Measurements from ENCODE around the gene IMMP2L.

IMMP2L gene

DNA sequence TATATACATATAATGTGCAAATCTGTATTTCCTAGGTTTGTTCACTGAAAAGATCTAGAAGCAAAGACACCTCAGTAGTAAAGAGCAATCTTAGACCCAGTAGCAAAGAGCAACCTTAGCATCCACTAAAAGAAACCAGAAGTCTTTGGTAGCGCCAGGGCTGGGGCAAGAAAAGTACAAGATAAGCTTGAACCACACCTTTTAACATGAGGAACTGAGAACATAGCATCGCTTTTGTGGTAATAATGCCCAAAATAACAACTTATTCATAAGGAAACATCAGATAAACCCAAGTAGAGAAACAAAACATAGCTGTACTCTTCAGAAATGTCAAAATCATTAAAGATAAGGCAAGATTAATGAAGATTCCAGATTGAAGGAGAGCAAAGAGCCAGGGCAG lies 173.4 kb downstream of the IMMP2L start:
- no peak for DNase-seq

DNA sequence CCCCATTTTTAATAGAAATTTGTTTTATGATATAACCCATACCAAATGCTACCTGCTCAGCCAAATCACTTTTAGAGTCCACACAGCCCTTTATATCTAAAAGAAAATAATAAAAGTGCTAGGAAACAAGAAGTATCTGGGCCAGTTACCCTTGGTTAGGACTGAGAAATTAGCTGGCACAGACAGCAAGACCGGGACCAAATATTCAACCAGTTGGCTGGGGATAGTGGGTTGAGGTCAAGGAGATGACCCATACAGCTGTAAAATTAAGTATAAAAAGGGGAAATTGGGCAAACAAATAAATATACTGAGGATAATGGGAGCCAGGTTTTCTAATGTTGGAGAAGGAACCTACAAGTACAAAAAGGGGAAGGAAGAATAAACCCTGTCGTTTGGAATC lies 174.3 kb downstream of the IMMP2L start:
- DNase-seq, result no peak

DNA sequence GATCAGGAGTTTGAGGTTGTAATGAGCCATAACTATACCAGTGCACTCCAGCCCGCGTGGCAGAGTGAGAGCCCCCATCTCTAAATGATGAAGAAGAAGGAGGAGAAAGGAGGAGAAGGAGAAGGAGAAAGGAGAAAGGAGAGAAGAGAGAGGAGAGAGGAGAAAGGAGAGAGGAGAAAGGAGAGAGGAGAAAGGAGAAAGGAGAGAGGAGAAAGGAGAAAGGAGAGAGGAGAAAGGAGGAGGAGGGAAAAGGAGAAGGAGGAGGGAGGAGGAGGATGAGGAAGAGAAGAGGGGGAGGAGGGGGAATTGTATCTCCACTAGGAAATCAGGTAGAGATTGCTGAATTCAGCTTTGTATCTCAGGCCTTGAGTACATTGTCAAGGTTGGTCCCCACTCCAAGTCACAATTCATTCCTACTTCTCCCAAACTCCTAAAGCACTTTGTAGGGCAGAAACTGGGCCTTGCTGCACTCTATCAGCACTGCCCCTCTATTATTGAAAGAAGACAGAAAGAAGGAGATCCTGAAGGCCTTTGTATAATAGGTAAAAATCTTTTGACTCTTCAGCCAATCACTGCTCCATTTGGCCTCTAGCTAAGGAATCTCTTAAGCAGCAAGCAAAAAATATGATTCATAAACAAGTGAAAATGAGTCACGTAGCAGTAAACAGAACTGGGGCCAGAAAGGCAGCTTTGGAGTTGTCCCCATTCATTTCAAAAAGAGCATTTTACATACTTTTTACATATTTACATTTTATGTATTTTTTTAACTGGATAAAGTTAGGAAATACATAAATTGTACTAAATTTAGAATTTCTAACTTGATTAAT lies 178.0 kb downstream of the IMMP2L start:
- no peak for DNase-seq

DNA sequence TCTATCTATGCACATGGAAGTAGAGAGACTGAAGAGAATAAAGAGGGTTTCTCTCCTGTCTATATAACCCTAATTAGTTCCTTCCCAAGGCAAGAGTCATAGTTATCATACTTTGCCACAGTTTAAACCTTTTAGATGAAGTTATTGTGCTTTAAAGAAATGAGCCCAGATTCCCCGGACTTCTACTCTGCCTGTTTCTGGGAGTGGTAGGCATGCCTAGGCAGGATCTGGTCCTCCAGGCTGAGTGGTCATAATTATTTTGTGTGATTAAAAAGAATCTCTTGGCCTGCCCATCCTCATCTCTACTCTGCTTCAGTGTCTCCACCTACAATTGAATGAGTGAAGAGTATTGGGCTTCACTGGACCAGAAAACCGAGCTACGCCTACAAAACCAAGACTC lies 179.2 kb downstream of the IMMP2L start:
- no peak for DNase-seq

DNA sequence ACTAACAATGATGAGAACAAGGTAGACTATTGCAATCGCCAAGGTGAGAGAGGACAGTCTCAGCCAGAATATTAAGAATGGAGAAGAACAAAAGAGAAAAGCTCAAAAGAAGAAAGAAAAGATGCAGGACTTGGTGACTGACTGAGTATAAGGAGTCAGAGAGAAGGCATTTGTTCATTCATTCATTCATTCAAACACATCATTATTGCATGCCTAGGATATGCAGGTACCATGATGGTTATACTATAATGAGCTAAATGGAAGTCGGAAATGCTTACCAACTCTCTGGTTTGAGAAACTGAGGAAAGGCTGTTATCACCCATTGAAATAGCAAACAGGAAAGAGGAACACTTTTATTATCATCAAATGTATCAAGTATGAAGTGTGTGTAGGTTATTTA lies 180.7 kb downstream of the IMMP2L start:
- no peak for DNase-seq

DNA sequence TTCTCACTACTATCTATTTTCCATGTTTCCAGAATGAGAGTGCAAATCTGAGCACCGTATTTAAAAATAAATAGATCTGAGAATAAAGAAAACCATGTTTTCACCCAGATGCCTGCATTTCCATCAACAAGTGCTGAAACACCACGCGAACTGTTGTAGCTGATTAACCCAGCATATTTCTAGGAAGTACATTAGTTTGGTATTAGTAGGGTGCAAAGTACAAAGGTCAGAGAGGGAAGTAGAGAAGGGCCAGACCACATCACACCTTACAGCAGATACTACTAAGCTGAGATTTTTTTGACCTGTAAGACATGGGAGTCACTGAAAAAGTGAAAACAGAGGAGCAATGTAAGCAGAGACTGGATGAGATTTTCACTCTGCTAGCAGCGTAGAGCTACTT lies 181.3 kb downstream of the IMMP2L start:
- DNase-seq, result no peak

DNA sequence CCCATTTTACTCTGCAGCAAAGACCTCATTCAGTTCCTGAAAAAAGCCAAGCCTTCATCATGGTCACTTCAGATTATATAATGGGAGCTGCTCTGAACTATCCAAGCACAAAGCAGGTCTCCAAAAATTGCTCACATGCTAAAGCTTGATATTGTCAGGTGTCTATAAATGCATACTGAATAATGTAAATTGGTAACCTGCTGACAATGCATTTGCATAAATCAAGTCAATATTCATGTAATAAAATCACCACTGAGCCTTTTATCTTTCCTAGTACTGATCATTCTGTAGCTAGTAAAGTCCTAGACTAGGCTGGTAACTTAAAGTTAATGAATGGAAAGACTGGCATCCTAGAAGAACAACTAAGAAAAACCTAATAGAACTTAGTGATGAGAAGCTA lies 188.3 kb downstream of the IMMP2L start:
- no peak for DNase-seq

DNA sequence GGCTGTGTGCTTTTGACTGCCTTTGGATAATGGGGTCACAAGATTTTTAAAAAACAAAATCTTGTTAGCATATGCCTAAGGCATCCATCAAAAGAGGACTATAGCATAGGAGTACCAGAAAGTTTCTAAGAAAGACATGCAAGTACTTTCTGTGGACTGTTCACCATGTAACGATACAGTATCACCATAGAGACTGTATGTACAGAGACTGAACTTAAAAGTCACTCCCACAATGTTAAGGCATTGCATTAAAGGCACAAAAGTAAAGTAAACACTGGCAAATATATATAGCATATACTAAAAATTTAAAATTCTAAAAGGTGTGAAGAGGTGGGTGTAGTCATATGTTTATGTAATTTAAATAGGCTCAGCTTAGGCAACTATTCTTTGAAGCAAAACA lies 190.9 kb downstream of the IMMP2L start:
- DNase-seq, result no peak

DNA sequence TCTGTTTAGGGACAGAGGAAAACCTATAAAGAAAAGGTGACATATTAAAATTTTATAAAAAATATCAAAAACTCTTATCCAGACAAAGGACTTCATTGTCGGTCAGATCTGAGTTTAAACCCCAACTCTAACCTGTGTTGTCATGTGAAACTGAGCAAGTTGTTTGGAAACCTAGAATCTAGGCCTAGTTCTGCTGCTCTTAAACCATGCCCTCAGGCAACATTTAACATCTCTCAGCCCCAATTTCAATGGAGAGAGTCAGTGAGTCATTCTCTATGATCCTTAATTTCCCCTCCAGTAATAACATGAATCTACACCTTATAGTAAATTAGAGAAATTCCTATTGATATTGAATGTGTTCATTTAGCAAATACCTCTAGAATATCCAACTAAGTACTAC lies 192.3 kb downstream of the IMMP2L start:
- no peak for DNase-seq

DNA sequence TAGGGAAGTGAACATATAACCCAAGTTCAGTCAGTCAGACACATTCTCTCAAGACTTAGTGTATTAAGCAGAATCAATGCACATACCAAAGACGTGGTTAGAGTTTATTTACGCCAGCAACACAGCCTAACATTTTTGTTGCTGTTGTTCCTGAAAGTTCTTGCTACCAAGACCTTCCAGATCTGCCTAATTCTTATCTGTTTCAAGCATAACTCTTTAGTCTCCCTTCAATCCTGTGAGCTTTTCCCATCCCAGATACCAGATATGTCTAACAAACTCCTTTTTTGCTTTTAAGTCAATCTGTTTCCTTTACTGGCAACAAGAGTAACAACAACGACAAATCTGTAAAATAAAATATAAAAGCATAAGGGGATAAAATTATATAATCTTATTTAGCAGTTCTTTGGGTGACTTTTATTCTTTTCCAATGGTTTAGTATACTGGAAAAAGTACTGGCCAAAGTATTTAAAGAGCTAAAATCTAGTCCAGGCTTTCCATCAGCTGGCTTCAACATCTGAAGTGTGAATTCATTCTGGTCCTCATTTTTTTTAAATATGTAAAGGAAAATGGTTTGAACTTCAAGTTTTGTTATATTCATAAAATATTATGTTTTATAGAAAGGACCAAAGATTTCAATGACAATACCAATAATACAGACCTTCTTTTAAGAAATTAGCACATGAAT lies 193.8 kb downstream of the IMMP2L start:
- DNase-seq, result no peak

DNA sequence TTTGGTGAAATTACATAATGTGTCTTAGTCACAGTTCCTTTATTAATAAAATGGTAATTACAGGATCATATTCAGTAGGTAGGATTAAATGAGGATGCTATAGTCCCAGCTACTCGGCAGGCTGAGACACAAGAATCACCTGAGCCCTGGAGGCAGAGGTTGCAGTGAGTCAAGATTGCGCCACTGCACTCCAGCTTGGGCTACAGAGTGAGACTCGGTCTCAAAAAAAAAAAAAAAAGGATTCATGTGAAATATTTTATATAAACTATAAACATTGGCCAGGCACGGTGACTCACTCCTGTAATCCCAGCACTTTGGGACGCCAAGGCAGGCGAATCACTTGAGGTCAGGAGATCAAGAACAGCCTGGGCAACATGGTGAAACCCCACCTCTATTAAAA lies 197.9 kb downstream of the IMMP2L start:
- DNase-seq, result no peak

DNA sequence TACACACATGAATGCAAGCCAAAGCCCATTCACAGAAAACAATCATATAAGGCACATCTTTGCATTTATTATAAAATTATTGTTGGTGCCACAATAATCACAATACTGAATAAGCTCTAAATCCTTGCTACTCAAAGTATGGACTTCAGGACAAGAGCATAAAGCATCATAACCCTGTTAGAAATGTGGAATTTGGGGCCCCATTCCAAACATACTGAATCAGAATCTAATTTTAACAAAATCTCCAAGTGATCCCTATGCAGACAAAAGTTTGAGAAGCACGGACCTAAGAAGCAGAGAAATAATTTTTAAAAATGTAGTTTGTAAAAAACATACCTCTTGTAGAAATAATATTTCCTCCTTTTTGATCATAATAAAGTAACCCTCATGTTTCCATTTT lies 199.2 kb downstream of the IMMP2L start:
- DNase-seq, result no peak

DNA sequence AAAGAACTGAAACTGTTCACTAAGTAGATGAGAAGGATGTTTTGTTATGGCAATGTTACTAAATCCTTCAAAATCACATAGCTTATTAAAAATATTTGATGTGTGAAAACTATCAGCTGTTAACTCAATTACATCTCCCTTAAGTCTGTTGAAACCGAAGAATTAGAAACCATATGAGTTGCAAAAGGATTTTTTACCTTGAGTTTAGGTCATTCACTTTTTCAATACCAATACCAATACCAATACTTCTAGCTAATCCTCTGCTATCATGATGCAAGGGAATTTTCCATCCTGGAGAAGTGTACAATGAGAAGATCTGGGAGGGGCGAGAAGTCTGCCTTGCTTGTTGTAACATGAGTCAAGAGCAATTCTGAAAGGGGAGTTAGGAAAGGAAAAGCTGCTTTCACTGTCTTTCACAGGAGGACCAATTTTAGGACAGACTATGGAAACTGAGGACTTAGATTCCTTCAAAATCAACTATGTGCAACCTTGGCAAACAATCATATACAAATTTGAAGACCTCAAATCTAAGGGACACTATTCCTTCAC lies 199.7 kb downstream of the IMMP2L start:
- DNase-seq, result no peak

DNA sequence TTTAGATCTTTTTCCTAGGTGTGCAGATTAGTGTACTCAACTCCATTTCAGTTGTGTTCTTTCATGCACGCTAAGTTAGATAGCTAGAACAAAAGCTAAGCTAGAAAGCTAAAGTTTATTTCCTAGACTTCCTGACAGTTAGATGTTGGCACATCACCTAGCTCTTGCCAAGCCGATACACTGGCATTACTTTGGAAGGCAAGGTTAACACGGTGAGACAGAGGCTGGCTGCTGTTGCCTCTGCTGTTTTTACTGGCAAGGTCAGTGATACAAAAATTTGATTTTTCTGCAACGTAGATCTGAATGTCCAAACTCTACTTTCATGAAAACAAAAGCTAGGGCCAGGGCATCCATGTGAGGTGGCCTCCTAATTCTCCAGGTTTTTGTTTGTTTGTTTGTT lies 203.4 kb downstream of the IMMP2L start:
- no peak for DNase-seq

DNA sequence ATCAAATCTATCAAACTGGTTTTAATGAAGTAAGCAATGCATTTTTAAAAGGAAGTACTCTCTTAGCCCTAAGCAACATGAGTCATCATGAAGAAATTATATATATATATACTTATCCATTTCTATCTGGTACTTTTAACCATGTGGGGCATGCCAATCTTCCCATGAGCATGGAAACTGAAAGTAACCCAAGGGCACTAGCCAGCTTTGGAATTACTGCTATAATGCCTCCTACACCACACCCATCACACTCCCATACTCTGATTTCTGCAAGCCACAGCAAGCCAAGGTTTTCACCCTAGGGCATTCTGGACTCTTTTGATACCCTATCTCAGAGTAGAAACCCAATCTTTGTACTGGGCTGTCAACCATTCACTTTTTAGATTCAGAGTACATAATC lies 204.6 kb downstream of the IMMP2L start:
- DNase-seq, result no peak

DNA sequence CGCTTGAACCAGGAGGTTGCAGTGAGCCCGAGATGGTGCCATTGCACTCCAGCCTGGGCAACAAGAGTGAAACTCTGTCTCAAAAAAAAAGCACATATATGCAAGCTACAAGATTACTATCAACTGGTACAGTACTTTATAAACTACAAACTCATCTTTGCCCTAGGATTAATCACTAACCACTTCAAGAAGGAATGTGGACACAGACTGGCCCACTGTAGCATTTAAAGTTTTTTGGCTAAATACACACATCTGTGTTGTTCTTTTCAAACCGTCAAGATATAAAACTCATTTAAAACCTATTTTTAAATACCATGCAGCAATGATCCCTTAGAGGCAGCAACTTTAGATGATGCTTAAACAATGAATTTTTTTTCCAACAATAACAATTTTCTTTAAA lies 205.4 kb downstream of the IMMP2L start:
- DNase-seq, result no peak

DNA sequence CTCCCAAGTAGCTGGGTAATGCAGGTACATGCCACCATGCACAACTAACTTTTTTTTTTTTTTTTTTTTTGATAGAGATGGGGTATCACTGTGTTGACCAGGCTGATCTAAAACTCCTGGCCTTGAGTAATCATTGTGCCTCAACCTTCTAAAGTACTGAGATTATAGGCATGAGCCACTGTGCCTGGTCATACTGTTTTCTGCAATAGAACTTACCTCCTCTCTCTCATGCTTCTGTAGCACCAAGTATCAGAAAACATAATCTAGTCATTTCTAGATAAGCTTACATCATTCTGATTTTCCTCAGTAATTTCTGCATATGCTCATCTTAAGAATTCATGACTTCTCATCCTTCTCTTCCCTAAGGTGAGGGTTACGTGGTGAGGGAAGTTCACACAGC lies 210.0 kb downstream of the IMMP2L start:
- DNase-seq, result no peak

DNA sequence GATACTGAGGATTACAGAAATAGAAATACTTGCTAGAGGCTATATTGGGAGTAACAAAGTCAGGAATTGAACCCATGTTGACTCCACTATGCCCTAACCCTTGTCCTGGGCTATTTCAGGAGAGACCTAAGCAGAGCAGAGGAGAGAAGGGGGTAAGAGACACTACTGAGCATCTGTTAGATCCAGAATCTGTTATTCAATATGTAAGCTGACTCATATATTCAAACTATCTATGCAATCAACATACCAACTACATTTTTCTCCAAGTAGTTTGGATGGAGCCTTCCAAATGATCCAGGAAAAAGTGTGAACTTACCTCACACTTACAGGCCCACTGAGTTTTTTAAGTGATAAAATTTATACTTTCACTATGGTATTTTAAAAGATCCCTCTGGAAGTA lies 216.1 kb downstream of the IMMP2L start:
- DNase-seq, result no peak

DNA sequence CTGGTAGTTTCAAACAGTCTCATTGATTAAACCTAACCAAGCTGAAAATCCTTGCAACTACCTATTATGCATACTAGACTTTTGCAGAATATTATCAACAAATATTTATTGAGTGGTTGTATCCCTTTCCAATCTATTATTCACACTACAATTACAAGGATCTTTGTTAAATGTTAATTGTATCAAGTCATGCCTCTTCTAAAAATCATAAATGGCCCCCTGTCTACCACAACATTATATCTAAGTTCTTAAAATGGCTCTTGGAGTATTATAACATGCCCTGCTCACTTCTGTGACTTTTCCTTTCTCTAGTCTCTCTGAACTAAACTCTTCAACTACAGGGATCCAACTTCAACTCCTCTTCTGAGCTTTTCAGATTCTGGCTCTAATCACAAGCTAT lies 219.3 kb downstream of the IMMP2L start:
- DNase-seq, result no peak

DNA sequence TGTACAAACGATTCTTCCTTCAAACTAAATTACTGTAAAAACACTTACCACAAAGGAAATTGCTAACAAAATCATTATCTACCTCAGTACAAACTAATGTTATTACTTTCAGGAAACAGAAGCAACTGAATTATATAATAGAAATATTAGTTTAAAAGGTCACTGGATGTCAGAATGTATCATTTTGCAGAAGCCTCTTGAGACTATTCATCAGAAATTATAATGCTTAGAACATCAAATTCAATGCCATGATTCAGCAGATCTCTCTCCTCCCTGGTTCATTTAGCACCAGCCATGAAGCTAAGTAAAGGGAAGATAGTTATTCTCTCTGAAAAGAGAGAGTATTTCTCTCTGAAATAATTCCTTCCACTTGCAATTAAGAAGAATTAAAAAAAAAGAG lies 223.3 kb downstream of the IMMP2L start:
- no peak for DNase-seq

DNA sequence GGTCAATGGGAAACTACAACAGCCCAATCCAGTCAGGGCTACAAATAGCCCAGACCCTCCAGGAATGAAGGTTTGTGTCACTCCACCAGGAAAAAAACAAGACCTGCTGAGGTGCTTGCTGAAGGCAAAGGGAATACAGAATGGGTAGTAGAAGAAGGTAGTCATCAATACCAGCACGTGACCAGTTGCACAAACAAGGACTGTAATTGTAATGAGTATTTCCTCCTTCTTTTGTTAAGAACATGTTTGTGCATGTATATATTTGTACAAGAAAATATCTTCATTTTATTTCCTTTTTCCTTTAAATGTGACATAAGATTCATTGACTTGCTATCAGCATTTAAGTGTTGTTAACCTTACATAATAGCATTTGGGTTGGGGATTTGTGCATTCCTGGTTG lies 229.3 kb downstream of the IMMP2L start:
- DNase-seq, result no peak

DNA sequence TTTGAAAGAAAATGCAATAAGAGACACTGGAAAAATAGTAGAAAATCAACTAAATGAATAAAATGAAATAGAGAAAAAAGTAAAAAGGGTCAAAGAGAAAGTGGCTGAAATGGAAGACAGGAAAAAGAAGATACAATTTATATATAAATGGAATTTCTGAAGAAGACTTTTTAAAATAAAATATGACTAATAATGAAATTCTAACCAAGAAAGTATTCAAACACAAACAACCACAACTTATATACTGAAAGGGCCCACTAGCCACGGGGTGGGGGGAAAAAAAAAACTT lies 232.1 kb downstream of the IMMP2L start:
- no peak for DNase-seq

DNA sequence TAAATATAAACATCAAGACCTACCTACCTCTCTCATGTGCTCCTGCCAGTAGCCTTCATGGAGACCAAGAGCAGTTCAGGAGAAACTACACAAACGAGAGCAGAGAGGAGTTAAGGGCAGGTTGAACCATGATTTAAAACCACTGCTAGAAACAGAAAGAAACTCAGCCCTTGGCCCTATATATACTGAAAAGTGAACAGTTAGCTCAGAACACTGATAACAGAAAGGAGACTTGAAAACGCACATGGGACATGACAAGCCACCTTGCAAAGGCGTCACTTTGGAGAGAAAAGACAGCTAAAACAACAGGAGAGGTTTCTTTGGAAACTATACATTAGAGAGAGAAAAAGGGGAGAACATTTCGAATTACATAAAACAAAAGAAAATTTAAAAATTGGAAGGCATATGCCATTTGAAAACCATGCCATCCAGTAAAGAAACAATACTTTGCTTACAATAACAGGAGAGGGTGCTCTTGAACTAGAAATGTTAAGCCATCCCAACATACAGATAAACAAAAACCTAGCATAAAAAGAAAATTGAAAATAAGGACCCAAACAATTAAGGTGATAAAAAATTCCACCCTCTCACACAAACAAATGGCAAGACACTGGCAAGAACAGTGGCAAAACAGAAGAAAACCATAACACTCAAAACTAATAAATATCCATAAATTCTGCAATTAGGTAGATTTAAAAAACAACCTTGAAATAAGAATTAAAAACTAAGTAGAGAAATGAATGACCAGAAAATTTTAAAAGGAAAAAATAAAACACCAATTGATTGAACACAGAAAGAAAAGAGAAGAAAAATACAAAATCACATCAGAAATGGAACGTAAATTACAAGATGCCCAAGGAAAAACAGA lies 232.7 kb downstream of the IMMP2L start:
- DNase-seq, result no peak

DNA sequence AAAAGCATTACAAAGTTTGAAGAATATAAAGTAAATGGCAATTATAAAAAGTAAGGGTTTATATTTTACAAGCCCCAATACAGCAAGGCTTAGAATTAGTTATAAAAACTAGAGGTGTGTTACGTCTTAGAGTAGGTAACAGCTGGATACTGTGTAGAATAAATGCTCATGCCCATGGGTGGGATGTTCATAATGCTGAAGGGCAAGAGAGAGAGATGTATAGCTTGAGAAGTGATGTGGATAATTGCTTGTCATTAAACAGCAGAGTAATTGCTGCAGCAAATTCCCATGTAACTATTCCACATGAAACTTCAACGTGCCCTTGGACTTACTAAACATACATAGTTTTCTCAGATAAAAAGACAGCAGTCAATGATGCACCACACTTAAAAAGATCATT lies 233.8 kb downstream of the IMMP2L start:
- no peak for DNase-seq
